Upper lobe of left lung (tissue), 6 donors: Measurements from ENCODE around the gene HDHD5. TPM values are rescaled to one million over a fixed set of nuclear protein-coding genes. Genes with fewer than 3 reads are reported as not detected.

ENCODE experiments used
- ATAC-seq, 2 donors: fragments of 200-7000 bp; cut with Tn5 transposase; one replicate each; pipeline ENCODE4 v1.9.1; 2022; ENCODE audit warnings: mild to moderate bottlenecking in 2 of 2, moderate library complexity in 2 of 2; ENCODE audit not compliant: low FRiP score in 2 of 2
- DNase-seq, 2 donors: peaks; one replicate each; pipeline ENCODE4 v3.0.0-alpha.2; 2019 to 2020
- H3K27ac ChIP-seq, 4 donors: fragments of 200-600 bp; sonication (generic); one replicate each; pipeline ENCODE4 v1.5.1; 2016 to 2019
- H3K27me3 ChIP-seq, 4 donors: fragments of 200-600 bp; sonication (generic); one replicate each; pipeline ENCODE4 v1.5.1; 2017 to 2019
- H3K36me3 ChIP-seq, 4 donors: fragments of 200-600 bp; sonication (generic); one replicate each; pipeline ENCODE4 v1.5.1; 2016 to 2019
- H3K4me1 ChIP-seq, 4 donors: fragments of 200-600 bp; sonication (generic); one replicate each; pipeline ENCODE4 v1.5.1; 2018 to 2019
- H3K4me3 ChIP-seq, 4 donors: fragments of 200-600 bp; sonication (generic); one replicate each; pipeline ENCODE4 v1.5.1; 2017 to 2019; ENCODE audit warnings: mild to moderate bottlenecking in 2 of 4, moderate library complexity in 1 of 4
- H3K9me3 ChIP-seq, 4 donors: fragments of 200-600 bp; sonication (generic); one replicate each; pipeline ENCODE4 v1.5.1; 2018 to 2019
- CTCF ChIP-seq, 6 experiments: fragments of 450-650 bp in 4 of 6; fragments of 200-600 bp in 2 of 6; sonication (generic) in 2 of 6; IDR thresholded peaks; one replicate each; pipeline ENCODE4 v1.5.1; 2016 to 2019; ENCODE audit warnings: antibody characterized with exemption in 6 of 6
- EP300 ChIP-seq, 4 donors: sonication (generic); formaldehyde crosslinking; IDR thresholded peaks; one replicate each; pipeline ENCODE4 v1.5.1; 2017; ENCODE audit warnings: antibody characterized with exemption in 4 of 4, control low read depth in 2 of 4
- POLR2A ChIP-seq, 4 donors: fragments of 450-650 bp; IDR thresholded peaks; one replicate each; pipeline ENCODE4 v1.5.1; 2016 to 2017; ENCODE audit warnings: antibody characterized with exemption in 4 of 4, mild to moderate bottlenecking in 2 of 4
- POLR2AphosphoS5 ChIP-seq, 2 donors: sonication (generic); formaldehyde crosslinking; IDR thresholded peaks; one replicate each; pipeline ENCODE4 v1.5.1; 2017; ENCODE audit warnings: antibody characterized with exemption in 2 of 2
- WGBS, 2 donors: methylation state at CpG; one replicate each; pipeline ENCODE4 v1.1.5; 2017 to 2018; 5-methylcytosine and 5-hydroxymethylcytosine counted together
- total RNA-seq, 6 donors: library from RNA; depleted of rRNA in 4 of 6; stranded (reverse); fragments of >200 nt in 4 of 6; gene quantifications; one replicate each; pipeline versions ENCODE4 v1.1.0 to v1.2.1, GENCODE V29; 2016 to 2021
- donor health status: DM: no; HTN: no; CAD: no; lungs with moderate emphysema.
- donor health status: DM: no; HTN: yes; CAD: no; lungs with severe emphysema.

HDHD5 gene
- total RNA-seq, 6 donors from 2014 or later: 28.0 to 47.1 (median 34.3) TPM

- WGBS, 2 donors: 38 to 57% methylated on average over 23 to 28 of the region's 29 CpGs
- H3K9me3 ChIP-seq: no peaks in the 10 kb centered on the region
- H3K27ac ChIP-seq: peak overlapping the region; percentile 68 to 86 (median 82)
- DNase-seq (peak; percentile 36 to 50), ATAC-seq (peak in 1 of 2 donors; percentile 77)
- TF ChIP-seq POLR2AphosphoS5 (IDR thresholded peaks at IDR 0.05): peak in 1 of 2 donors; percentile 20
- TF ChIP-seq EP300 (IDR thresholded peaks at IDR 0.05): no peak
- no peak for TF ChIP-seq CTCF (IDR thresholded peaks at IDR 0.05)
- TF ChIP-seq POLR2A (IDR thresholded peaks at IDR 0.05): peak in 2 of 4 donors; percentile 21 to 42
- no peaks in the 10 kb centered on the region for H3K27me3 ChIP-seq
- H3K4me1 ChIP-seq: peaks cover 0 to 15% (median 3%) of the 10 kb centered on the region in 4 donors
- no peaks in the 10 kb centered on the region for H3K36me3 ChIP-seq
- peak overlapping the region in 3 of 4 donors; percentile 29 to 48 (median 40) for H3K4me3 ChIP-seq
Observed at GRCh38 chr22:17198170-17199002, 39.3 kb upstream of the HDHD5 start.

DNA sequence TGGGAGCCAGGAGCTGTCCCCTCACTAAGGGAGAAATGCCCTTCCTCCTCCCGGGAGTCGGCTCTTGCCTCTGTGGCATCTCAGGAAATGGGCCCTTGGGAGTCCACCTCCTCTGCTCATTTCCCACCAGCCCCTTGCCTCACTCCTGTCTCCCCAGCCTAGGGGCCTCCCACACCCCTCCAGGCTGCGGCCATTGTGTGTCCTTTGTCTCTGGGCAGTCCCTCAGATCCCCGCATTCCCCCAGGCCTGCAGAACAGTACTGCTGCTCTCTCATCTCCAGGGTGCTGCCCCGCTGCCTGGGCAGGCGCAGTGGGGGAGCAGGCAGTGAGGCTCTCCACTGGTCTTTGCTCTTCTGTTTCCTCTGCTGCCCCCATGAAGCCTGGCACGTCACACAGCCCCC, 35.1 kb upstream of the HDHD5 start:
- Histone ChIP-seq H3K27me3 (no peaks in the 10 kb centered on the region), H3K4me3 (no peak overlapping the region), H3K9me3 (no peaks in the 10 kb centered on the region), H3K27ac (no peak overlapping the region), H3K4me1 (peaks cover 0 to 11% (median under 1%) of the 10 kb centered on the region in 4 donors), H3K36me3 (peaks cover 0 to 6% (median 0%) of the 10 kb centered on the region in 4 donors)
- 60 to 64% methylated on average over 5 to 6 of the region's 7 CpGs for WGBS, 2 donors
- DNase-seq (peak in 1 of 2 donors; percentile 62), ATAC-seq (no peak)
- TF ChIP-seq POLR2AphosphoS5 (IDR thresholded peaks at IDR 0.05) (no peak), POLR2A (IDR thresholded peaks at IDR 0.05) (no peak), CTCF (IDR thresholded peaks at IDR 0.05) (no peak), EP300 (IDR thresholded peaks at IDR 0.05) (no peak)

- H3K4me1 ChIP-seq: no peaks in the 10 kb centered on the region
- no peak for DNase-seq
- H3K27me3 ChIP-seq: no peaks in the 10 kb centered on the region
- WGBS, 2 donors: 94 to 96% methylated on average over 5 of the region's 5 CpGs
- no peak for TF ChIP-seq CTCF (IDR thresholded peaks at IDR 0.05)
- no peak for TF ChIP-seq POLR2AphosphoS5 (IDR thresholded peaks at IDR 0.05)
- no peak for TF ChIP-seq EP300 (IDR thresholded peaks at IDR 0.05)
- TF ChIP-seq POLR2A (IDR thresholded peaks at IDR 0.05): no peak
- no peak overlapping the region for H3K27ac ChIP-seq
- H3K9me3 ChIP-seq: no peaks in the 10 kb centered on the region
- no peak for ATAC-seq
- no peak overlapping the region for H3K4me3 ChIP-seq
- H3K36me3 ChIP-seq: peaks cover 0 to 6% (median 0%) of the 10 kb centered on the region in 4 donors
Observed at GRCh38 chr22:17192186-17192585, 33.1 kb upstream of the HDHD5 start.

DNA sequence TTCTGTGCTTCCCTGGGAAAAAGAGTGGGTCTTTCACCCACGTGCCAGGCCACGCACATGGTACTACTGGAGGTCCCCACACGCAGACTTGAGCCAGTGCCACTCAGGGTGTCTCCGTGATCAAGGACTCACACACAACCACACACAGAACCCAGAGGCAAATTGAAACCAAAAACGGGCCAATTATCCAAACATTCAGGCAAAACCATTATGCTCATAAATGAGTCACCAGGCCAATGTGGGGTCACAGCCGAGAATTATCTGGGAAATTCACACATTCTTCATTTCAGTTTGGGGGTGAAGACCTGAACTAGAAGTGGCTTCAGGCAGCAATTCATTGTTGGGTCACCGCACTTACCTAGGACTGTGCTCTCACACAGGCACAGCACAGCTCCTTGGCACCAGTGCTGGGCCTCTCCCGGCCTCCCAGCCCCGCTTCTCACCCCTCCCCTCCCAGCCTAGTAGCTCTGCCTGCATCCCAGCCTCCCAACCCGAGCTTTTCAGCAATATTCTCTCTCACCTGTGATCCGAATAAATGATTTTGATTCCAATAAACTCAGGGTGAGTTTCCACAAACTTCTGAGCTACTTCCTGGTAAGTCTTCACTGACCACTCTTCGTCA, 32.2 kb upstream of the HDHD5 start:
- Histone ChIP-seq H3K27me3 (no peaks in the 10 kb centered on the region), H3K4me1 (no peaks in the 10 kb centered on the region), H3K27ac (no peak overlapping the region), H3K9me3 (no peaks in the 10 kb centered on the region), H3K36me3 (peaks cover 0 to 6% (median 0%) of the 10 kb centered on the region in 4 donors), H3K4me3 (no peak overlapping the region)
- ATAC-seq (no peak), DNase-seq (peak in 1 of 2 donors; percentile 34)
- WGBS, 2 donors: 86 to 88% methylated on average over 12 of the region's 12 CpGs
- TF ChIP-seq POLR2AphosphoS5 (IDR thresholded peaks at IDR 0.05) (no peak), POLR2A (IDR thresholded peaks at IDR 0.05) (no peak), CTCF (IDR thresholded peaks at IDR 0.05) (no peak), EP300 (IDR thresholded peaks at IDR 0.05) (no peak)
